IPS DF 4.7 (cell line): ENCODE data around the gene KCND3.

Experiments
- DNase-seq: peaks from one replicate; pipeline ENCODE4 v3.0.0-alpha.2; 2013; ENCODE audit warnings: low spot score; ENCODE audit errors: extremely low read depth

KCND3 gene

GRCh38 chr1:111882986-111883560 lies 106.4 kb downstream of the KCND3 start:
- no peak for DNase-seq

DNA sequence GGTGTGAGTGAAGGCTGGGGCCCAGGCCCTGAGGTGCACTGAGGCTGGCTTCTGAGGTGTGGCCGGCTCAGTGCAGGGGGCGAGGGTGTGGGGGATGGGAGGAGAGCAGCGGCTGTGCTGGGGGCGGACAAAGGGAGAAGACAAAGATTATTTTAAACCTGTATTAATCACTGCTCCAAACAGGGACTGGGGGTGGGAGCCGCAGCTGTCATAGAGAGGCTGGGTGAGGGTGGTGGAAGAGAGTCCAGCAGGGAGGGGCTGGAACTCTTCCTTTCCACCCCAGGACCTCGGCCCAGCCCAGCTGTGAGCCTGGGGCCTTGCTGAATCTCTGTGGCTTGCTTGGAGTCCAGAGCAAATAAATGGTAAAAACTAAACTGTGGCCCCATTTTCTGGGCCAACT lies 106.9 kb downstream of the KCND3 start:
- no peak for DNase-seq

DNA sequence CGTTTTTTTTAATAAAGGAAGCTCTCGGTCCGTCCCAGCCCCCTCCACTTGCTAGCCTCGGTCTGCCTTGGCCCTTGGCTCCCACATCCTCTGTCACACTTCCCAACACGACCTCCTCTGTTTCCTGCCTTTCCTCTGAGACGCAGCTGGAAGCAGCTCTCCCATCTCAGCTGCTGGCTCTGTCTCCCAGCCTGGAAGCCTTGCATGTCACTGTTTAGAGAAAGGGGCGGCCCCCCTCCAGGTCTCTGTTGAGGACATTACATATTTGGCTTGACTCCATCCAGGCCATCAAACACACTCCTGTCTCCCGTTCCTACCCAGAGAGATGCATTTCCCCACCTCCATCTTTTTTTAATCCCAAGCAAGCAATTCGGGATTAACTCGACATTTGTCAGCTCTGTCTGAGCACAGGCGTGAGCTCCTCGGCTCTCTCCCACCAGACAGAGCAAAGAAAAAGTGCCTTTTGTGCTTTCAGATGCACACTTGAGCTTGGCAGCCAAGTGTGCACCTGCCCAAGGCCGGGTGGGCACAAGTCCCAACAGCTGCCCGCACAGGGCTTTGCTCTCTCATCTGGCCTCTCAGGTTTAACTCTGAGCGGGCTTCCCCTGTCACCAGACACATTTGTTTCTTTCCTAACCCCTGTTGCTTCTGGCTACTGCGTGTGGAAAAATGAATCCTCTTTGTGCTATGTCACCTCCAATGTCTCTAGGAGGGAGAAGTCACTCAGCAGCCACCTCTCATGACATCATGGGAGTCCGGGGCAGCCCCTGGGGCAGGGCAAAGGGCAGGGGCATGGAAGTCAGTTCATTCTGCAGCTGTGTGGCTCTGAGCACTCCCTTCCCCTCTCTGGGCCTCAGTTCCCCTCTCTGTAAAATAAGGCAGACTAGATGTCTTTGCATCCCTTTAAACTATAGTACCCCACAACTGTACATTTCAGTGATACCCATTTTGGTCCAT lies 108.3 kb downstream of the KCND3 start:
- no peak for DNase-seq

DNA sequence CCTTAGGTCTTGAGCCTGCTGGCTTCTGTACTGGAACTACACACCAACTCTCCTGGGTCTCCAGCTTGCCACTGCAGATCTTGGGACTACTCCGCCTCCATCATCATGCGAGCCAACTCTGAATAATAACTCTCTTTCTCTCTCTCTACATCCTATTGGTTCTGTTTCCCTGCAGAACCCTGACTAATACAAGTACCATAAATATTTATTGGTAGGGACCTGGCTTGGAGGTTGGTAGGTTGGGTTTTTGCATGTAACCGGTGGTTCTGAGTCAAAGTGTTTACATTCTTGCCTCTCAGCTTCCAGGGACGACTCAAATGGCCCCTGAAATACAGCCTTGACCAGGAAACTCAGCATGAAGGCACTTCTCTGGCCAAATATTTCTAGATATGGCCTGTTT lies 110.4 kb downstream of the KCND3 start:
- no peak for DNase-seq

DNA sequence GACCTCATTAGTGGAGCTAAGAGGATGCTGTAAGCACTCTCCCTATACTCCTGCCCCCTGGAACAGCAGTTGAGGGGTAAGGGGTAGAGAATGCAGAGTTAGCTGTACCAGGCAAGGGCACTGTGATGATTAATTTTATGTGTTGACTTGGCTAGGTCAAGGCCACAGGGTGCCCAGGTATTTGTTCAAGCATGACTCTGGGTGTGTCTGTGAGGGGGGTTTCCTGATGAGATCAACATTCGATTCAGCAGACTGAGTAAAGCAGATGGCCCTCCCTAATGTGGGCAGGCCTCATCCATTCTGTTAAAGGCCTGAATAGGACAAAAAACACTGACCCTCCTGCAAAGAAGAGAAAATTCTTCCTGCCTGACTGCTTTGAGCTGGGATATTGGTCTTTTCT lies 110.8 kb downstream of the KCND3 start:
- DNase-seq, result no peak

DNA sequence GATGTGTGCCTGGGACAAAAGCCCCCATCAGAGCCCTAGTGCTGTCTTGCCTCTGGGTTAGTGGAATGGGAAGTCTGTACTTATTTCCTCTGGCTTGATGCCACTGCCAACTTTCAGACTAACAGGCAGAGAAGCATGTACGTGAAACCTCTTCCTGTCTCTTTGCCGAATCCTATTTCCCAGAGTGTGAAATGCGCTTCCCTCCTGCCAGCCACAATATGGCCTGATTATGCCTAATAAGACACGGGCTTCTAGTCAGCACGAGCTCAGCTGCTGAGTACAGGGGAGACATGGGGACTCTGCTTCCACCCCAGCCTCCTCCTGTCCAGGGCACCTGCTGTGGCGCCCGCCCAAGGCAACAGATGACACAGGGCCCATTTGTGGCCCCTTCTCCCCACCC lies 111.4 kb downstream of the KCND3 start:
- DNase-seq, result no peak

GRCh38 chr1:111876631-111877030 lies 112.8 kb downstream of the KCND3 start:
- DNase-seq, result no peak

GRCh38 chr1:111875640-111876039 lies 113.8 kb downstream of the KCND3 start:
- no peak for DNase-seq

- no peak for DNase-seq
These were observed 115.9 kb downstream of the KCND3 start for GRCh38 chr1:111873460-111874030.

GRCh38 chr1:111870181-111870580 lies 119.3 kb downstream of the KCND3 start:
- no peak for DNase-seq

DNA sequence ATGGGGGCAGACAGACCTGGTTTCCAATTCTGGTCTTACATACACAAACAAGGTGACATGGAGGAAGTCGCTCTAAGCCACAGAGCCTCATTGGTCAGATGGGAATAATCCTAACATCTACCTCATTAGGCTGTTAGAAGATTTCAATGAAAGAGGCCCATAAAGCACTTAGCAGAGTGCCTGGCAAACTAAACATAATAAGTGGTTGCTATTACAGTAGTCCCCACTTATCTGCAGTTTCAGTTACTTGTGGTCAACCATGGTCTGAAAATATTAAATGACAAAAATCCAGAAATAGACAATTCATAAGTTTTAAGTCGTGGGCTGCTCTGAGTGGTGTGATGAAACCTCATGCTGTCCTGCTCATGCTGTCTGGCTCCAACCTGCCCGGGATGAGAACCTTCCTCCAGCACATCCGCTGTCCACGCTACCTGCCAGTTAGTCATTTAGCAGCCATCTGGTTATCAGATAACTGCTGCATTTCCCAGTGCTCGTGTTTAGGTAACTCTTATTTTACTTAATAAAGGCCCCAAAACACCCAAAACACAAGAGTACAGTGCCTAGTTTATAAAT lies 121.5 kb downstream of the KCND3 start:
- DNase-seq, result no peak

DNA sequence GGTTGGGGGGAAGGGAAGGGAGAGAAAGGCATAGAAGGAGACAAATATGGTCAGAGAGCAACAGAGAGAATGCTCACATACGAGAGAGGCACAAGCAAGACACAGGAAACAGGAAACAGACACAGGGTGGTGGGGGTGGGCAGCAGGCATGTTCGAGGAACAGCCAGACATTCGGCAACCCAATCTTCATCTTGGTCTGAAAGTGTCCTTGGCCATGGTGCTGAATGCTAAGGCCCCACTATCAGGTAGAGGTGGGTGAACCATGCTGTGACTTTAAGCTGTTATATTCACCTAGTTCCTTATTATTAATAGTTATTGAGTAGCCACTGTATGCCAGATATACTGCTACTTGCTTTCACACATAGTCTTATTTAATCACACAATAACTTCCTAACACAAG lies 124.6 kb downstream of the KCND3 start:
- no peak for DNase-seq

DNA sequence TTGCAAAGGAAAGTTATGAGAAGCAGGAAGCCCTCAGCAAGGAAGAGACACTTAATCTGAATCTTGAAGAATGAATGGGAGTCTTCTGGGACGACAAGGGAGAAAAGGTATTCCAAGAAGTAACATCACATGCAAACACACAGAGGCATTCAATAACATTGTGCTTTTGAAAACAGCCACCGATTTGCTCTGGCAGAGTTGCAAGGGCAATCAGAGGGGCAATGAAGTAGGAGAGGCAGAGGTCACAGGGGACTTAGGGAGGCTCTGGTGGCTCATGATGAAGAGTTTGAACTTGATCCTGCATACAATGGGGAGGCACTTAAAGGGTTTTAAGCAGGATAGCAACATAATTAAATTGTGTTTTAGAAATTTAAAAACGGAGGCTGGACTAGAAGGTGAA lies 126.1 kb downstream of the KCND3 start:
- no peak for DNase-seq

DNA sequence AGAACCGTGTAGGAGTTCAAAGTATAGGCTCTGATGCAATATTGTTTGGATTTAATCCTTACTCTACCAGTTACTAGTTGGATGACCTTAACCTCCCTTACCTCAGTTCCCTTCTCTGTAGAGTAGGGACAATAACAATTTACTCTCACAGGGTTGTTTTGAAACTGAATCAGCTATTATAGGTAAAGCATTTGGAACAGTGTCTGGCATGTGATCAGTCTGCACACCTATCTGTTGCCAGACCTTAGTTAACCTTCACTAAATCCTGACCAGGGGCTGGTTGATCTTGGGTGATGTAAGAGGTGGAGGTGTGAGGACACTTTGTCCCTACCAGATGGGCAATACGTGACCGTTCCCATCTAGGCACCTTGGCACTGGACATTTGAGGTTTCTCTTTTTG lies 126.9 kb downstream of the KCND3 start:
- no peak for DNase-seq

GRCh38 chr1:111861523-111861922 lies 127.9 kb downstream of the KCND3 start:
- DNase-seq, result no peak

GRCh38 chr1:111857194-111857651 lies 132.2 kb downstream of the KCND3 start:
- DNase-seq, result no peak

DNA sequence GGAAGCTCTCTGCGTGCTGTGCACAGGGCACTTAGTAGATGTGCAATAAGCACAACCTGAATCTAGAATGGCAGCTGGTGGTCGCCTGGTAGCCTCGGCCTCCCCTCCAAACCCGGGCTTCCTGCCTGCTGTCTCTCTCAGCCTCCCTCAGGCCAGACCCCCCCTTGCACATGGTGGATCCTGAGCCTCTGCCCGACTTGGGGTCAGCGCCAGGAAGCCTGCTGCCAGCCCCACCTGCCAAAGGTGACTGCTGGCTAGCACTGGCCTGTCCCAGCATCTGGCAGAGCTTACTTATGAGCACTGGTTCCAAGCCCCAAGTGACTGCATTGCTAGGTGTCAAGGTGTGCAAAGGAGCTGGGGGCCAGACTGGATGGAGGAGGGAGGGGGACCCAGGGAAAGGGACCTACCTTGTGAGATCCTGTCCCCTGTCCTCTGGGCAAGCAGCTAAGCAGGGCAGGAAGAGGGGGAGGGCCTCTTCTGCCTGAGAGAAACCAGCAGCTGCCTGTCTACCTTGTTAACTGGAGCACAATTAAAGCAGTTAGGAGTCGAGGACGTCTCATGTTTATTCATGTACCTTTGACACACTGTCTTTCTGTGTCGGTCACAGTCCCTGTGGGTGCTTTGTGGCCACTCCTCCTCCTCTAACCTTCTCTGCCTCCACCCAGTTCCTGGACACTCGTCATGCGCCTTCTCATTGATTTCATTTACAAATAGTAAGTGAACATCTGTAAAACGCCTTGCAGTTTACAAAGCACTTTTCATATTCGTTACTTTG lies 132.9 kb downstream of the KCND3 start:
- DNase-seq, result no peak

DNA sequence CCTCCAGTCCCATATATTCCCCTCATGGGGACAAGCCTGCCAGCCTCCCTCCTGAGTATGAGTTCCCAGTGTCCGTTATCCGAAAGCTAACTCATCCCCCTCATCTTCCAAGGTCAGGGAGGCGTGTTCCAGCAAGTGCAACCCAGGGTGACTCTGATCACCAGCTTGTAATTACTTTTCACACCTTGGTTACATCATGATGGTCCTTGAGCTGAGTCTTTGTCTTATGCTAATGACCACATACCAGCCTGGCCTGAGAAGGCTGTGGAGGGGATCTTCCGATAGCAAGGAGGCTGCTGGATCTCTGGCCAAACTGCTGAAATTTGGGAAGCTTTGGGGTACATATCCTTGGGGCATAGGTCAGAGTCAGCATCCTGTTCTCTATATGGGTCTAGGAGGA lies 134.2 kb downstream of the KCND3 start:
- DNase-seq, result no peak

DNA sequence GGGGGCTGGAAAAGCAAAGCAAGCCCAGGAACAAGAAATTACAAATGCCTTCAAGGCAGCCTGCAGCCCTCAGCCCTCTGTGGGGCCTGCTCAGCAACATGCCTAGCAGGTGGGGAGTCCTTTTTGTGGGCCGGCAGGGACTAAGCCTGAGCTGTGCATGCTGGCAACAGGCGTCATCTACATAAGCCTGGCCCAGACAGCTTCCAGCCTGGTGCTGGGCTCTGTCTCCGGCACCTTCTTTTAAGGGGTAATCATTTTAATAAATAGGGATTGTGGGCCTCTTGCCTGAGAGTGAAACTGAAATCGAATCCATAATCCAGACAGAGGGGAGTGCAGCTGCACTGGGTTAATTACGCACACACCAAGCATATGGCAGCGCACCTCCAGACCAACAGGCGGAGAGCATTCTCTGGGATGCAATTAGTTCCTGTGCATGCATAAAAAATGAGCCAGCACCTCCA lies 137.2 kb downstream of the KCND3 start:
- DNase-seq, result no peak

- DNase-seq, result no peak
These were observed 137.9 kb downstream of the KCND3 start for GRCh38 chr1:111851552-111851951.

- DNase-seq, result no peak
These were observed 139.4 kb downstream of the KCND3 start for GRCh38 chr1:111850109-111850508.
